GM18858 (cell line): ENCODE data around the gene AK8.

ENCODE experiments used
- ATAC-seq: cut with Tn5 transposase; IDR thresholded peaks from one replicate; pipeline ENCODE4 v1.9.1; 2021; ENCODE audit not compliant: unreplicated experiment

The AK8 gene, protein sequence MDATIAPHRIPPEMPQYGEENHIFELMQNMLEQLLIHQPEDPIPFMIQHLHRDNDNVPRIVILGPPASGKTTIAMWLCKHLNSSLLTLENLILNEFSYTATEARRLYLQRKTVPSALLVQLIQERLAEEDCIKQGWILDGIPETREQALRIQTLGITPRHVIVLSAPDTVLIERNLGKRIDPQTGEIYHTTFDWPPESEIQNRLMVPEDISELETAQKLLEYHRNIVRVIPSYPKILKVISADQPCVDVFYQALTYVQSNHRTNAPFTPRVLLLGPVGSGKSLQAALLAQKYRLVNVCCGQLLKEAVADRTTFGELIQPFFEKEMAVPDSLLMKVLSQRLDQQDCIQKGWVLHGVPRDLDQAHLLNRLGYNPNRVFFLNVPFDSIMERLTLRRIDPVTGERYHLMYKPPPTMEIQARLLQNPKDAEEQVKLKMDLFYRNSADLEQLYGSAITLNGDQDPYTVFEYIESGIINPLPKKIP

DNA sequence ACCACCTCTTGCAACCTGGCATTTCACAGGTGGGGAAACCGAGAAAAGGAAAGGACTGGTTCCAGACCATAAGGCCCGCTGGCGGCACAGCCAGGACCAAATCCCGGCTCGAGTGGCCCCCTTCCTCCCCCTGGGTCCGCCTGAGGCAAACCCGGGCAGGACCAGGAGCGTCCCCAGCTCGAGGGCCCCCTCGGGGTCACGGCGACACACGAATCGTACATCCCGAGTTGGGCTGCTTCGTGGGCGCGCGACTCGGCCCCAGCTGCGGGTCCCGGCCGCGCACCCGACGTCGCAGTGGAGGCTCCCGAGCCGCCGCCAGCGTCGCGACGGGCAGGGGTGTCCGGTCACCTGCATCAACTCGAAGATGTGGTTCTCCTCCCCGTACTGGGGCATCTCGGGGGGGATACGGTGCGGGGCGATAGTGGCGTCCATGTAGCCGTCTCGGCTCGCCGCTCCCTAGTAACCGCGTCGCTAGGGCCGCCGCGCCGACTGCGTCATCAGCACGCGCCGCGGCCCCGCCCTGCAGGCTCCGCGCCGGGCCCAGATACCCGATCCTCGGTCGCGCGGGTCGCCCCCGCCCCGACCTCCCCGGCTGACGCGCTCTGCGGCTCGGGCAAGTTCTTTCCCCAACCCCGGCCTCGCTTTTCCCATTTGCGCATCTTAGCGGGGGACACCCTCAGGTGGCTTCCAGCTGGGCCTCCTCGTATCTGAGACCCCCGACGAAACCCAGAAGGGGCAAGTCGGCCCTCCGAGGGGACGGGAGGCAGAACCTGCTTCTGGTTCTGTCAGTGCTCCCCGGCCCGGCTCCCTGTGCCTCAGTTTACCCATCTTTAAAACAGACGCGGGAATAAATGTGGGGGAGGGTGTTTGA lies at the start of gene AK8:
AK8 (minus strand) TSS at position 461 of the 871 bp plus-strand sequence; CDS start at position 432, 29 bp downstream.
- no peak for ATAC-seq

GRCh38 chr9:132927704-132928103 lies 49.6 kb upstream of the AK8 start:
- no peak for ATAC-seq

GRCh38 chr9:132923346-132923902 lies 45.3 kb upstream of the AK8 start:
- no peak for ATAC-seq

- no peak for ATAC-seq
Observed at GRCh38 chr9:132919614-132920268, 41.7 kb upstream of the AK8 start.

DNA sequence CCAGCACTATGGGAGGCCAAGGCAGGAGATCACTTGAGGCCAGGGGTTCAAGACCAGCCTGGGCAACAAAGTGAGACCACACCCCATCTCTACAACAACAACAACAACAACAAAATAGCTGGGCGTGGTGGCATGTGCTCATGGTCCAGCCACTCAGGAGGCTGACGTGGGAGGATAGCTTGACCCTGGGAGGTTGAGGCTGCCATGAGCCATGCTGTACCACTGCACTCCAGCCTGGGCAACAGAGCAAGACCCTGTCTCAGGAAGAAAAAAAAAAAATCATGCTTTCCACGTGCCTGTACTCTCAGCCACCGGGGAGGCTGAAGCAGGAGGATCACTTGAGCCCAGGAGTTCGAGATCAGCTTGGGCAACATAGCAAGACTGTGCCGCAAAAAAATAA lies 36.8 kb upstream of the AK8 start:
- no peak for ATAC-seq

DNA sequence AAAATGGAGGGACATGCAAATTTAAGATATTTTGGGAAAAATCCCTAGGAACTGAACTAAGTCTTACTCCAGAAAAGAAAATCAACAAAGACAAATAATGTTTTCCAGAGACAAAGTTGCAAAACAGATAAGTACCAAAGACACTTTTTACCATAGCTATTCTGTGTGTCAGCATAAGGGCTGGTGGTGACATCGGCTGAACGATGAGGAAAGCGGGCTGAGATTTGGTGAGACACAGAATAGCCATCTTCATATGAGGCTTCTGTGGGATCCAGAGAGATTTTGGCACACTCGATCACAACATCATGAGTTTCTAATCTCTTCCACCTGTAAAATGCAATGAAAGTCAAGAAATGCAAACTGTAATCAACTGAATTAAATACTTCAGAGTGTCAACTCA lies 34.0 kb upstream of the AK8 start:
- ATAC-seq, result no peak

- no peak for ATAC-seq
Observed at GRCh38 chr9:132910376-132910775, 32.3 kb upstream of the AK8 start.

- ATAC-seq, result no peak
Observed at GRCh38 chr9:132909311-132909710, 31.2 kb upstream of the AK8 start.

- no peak for ATAC-seq
Observed at GRCh38 chr9:132908635-132909034, 30.6 kb upstream of the AK8 start.

- no peak for ATAC-seq
Observed at GRCh38 chr9:132905726-132906125, 27.6 kb upstream of the AK8 start.

GRCh38 chr9:132903574-132904492 lies 25.7 kb upstream of the AK8 start:
- ATAC-seq, result no peak

DNA sequence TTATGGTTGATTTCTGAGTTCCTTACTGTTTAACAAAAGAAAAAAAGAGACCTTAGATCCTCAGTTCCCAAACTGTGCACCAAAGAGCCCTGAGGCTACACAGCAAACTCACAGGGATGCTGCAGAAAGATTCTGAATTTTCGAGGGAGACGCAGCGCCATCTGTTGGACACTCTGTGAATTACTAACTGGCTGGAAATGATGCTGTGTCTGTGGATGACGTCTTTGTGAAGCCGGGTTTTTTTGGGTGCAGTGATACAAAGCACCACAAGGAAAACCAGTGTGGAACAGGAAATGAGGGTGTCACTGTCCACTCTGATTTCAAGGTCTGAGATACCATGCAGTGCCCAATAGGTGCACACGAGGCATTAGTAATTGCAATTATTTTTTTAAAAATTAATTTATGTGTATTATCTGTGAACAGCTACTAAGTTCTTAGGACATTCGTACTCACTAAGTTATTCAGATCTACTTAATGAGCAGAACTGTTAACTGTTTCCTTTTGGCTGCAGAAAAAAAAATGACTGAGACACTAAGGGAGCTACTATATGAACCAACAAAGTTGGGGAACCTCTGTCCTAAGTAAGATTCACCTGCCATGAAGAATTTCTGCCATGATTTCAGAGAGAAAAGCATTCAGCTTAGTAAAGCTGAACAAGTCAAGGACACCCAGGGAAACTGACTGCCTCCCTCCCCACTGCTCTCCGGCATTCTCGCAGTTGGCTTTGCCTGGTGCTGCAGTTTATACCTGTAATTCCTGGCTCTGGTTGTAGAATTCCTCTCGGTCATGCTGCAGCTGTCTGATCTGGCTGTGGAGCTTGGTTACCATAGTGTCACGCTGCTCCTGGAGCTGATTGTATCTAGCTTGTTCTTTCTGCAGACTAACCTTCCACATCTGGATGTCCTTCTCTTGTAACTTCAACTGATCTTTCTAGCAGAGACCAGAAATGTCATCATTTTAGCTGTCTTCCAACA lies 24.1 kb upstream of the AK8 start:
- no peak for ATAC-seq

GRCh38 chr9:132898051-132898450 lies 20.0 kb upstream of the AK8 start:
- no peak for ATAC-seq

DNA sequence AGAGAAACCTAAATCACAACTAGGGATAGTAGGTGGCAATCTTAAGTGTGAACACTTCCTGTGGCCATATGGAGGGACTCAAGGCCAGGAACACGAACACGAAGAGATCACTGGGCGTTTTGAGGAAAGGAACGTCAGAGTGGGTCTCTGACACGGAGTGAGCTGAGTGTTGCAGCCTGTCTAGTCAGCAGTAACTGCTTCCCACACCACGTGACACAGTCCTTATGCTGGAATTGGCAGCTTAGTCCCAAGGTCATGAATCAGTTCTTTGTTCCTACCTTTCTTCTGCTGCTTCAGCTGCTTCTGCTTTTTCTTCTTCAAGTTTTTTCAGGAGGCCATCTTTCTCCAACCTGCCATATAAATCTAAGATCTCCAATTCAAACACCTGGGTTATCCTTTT lies 18.8 kb upstream of the AK8 start:
- no peak for ATAC-seq

- ATAC-seq, result no peak
Observed at GRCh38 chr9:132896264-132896663, 18.2 kb upstream of the AK8 start.

GRCh38 chr9:132894862-132895835 lies 17.1 kb upstream of the AK8 start:
- ATAC-seq, result no peak

DNA sequence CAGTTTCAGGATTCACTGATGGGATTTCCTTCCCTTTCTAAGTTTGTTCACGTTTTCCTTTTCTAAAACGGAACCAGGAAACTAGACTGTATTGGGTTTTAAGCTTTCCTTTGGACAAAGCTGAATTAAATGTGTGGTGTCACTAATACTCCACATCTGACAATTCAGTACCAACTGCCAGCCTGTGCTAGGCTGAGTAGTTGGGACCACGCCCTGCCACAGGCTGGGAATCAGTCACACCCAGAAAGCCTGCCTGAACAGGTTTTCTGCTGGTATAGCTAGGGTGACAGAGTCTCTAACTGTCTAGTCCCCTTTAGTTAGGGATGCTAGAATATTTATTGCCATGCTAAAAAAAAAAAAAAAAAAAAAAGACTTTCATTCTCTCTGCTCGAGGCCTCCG lies 16.3 kb upstream of the AK8 start:
- ATAC-seq, result no peak

GRCh38 chr9:132892400-132892799 lies 14.3 kb upstream of the AK8 start:
- no peak for ATAC-seq
